ENCODE data around the gene PLEKHA6.

- no peak for TF ChIP-seq CTCF (IDR thresholded peaks at IDR 0.05)
- no peak for TF ChIP-seq POLR2A (IDR thresholded peaks at IDR 0.05)
Observed at GRCh38 chr1:204191456-204191855, 168.3 kb downstream of the PLEKHA6 start.
